GM21723 (cell line): ENCODE results near the gene MMP24.

Experiments
- ATAC-seq: cut with Tn5 transposase; IDR thresholded peaks from one replicate; pipeline ENCODE4 v1.9.1; 2021; ENCODE audit warnings: mild to moderate bottlenecking, moderate library complexity; ENCODE audit not compliant: unreplicated experiment

Gene MMP24

DNA sequence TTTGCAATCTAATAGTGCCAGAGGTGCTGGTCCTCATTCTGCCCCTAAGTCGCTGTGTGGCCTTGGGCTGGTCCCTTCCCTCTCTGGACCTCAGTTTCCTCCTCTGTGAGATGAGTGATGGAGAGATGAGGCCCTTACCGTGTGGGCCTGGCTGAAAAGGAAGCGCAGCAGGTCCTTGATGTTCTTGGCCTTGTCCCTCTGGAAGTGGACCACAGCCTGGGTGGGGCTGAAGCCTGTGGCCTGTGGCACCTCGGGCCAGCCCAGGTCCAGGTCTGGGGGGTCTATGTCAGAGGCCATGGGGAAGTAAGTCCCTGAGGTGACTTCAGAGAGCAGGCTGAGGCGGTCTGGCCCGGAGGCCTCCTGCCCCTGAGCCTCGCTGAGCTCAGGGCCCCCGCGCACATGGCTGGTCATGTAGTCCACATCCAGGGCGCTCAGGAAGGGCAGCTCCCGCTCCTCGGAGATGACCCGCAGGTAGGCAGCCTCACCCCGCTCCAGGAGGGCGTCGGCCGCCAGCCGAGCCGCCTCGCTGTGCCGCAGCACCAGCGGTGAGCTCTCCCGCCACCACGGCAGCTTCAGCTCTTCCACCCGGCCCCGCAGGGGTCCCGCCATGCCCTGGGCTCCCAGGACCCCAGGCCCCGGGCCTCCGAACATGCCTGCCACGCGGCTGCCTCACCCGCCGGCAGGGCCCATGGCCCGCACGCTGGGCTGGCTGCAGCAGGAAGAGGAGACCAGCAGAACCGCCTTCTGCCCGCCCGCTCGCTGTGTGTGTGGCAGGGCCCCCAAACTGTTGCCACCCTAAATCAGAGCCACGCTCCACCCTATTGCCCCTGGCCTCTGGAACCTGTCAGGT, 65.4 kb downstream of the MMP24 start, which contains the start of gene FAM83C:
Gene FAM83C (minus strand): TSS at position 772 of the 850 bp plus-strand sequence. CDS start 121 bp downstream, at position 651.
- no peak for ATAC-seq

DNA sequence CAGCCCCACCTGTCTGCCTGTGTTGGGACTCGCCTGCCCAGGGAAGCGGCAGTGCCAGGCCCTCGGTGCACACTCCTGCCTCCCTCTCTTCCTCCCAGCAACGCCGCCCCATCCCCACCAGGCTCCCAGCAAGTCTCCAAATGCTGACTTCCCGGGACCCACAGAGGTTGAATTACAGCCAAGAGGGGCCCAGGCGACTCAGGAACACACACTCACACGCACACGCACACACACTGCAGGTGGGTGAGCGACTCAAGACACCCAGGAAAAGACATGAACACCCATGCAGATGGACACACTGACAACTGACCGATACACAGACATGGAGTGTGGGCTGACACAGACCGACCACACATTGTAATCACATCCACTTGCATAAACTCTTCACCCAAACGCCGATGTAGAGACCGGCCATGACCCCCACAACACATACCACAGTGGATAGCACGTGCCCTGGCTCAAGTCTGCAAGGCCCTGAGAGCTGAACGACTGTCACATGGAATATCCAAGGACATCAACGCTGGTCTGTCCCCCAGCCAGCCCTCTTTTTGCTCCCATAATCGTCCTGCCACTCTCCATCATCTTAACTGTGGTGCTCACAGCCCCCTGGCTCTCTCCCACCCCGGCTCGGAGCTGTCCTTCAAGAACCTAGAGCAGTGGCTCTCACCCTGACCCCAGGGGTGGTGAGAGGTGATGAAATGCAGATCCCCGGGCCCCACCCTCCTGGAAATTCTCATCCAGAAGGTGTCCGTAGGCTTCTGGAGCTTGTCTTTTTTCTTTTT, 66.2 kb downstream of the MMP24 start:
- no peak for ATAC-seq

DNA sequence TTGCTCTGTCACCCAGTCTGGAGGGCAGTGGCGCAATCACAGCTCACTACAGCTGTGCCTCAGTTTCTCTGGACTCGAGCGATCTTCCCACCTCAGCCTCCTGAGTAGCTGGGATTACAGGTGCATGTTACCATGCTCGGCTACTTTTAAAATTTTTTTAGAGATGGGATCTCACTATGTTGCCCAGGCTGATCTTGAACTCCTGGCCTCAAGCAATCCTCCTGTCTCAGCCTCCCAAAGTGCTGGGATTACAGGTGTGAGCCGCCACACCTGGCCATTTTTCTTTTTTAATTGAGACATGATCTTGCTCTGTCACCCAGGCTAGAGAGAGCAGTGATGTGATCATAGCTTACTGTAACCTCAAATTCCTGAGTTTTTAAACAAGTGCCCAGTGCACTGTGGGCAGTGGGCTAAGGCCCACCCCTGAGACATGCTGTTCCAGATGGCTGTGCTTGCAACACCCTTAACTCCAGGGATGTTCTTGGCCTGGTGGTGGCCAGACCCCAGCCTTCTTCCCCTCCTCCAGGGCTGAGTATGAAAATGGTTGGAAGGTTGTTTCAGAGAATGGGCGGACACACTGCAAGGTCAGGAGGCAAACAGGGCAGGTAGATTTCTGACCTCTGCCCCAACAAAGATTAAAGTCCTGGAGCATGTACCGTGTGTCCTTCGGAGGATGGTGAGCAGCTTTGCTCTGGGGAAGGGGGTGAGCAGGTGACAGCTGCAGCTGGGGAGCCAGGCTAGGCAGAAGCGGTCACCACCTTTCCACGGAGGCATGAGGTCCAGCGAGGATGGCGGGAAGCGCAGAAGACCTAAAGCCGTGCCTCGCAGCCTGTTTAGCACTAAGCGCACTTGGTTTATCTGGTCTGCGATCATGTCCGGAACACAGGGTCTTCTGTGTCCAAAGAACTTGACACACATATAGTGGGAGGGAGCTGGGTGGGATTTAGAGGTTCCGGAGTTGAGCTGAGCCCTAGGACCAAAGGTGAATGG, 67.1 kb downstream of the MMP24 start:
- ATAC-seq, result no peak

DNA sequence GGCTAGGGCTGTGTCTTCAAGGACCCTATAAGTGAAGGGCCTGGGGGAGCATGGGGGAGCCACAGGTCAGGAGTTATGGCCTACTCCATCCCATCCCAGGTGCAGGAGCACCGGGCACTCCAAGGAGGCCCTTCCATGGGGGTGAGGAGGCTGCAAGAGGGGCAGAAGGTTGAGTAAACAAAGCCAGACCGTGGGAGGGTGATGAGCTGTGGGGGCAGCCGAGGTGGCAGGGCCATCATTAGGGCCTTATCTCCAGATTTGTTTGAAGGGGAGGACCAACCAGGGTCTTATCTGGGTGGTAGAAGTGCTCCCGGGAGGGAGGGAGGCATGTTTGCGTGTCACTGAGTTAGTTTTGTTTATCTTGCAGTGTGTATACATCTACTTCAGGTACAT, 67.8 kb downstream of the MMP24 start:
- no peak for ATAC-seq

DNA sequence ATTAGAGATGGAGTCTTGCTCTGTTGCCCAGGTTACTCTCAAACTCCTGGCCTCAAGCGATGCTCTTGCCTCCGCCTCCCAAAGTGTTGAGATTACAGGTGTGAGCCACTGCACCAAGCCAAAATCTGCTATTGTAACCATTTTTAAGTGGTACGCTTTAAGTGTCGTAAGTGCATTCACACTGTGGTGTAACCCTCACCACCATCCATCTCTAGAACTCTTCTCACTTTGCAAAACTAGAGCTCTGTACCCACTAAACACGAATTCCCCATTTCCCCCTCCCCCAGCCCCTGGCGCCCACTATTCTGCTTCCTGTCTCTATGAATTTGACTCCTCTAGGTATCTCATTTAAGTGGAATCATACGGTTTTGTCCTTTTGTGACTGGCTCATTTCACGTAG, 68.6 kb downstream of the MMP24 start:
- ATAC-seq, result no peak

DNA sequence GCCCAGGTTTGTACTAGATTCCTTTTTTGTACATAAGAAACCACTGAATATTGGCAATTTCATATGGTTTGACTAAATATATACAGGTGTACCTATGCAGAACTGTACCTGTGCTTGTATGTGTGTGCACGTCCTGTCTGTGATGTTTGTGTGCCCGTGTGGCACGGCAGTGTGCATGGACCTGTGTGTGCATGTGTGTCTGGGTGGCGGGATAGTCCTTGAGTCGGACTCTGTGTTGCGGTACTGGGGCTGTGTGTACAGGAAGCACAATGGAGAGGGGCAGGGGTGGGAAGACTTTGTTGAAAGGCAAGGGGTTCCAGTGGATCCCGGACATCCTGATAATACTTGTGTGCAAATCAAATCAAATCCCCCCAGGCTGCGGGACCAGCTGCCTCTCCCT, 69.2 kb downstream of the MMP24 start:
- ATAC-seq, result no peak

DNA sequence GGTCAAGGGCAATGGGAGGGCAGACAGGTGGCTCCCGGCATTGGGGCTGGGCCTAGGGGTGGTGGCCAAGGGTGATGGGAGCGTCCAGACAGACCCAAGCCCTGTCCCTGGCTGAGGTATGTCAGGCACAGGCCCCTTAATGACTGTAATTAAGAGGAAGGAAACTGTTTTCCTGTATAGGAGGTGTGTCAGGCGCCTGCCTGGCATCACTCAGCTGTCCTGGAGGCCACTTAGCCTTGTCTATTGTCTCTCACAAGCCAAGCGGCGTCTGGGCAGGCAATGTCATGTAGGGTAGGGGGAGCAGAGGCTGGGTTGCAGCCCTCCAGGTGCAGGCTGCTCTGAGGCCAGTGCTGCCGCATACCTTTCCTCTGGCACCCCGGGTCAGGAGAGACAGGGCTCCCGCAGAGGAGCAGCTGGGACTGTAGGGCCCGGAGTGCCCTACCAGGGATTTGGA, 69.6 kb downstream of the MMP24 start:
- ATAC-seq, result no peak

DNA sequence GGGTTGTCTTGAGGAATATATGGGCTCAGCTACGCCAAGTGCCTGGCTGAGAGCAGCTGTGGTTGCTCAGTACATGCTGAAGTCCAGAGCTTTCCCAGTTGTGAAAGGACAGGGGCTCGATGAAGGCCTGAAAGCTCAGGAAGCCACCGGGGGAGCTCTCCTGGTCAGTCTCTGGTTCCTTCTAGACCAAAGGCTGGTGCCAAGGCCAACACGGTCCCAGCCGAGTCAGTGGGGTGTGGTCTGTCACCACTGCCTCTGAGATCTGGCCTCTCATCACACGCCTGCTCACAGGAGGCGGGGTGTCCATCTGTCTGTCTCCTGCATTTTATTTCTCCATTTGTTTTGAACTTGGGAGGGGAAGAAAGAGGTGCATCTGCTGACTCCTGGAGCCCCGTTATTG, 70.7 kb downstream of the MMP24 start:
- no peak for ATAC-seq

DNA sequence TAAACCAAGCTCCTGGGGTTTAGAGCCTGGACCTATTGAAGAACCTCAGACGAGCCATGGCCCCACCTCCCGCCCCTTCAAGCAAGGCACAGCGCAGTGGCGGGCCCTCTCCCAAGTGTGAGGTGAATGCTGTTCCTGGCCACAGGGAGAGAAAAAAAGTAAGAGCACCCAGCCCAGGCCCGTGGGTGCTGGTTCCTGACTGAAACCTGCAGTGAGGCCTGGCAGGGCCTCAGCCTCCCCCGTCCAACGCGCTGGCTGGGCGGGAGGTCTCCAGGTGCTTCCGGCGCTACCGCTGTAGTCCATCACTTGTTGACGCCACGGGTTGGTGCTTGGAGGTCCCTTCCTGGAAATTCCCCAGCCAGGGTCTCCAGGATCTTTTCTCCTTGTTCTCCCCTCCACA, 71.2 kb downstream of the MMP24 start:
- ATAC-seq, result no peak

DNA sequence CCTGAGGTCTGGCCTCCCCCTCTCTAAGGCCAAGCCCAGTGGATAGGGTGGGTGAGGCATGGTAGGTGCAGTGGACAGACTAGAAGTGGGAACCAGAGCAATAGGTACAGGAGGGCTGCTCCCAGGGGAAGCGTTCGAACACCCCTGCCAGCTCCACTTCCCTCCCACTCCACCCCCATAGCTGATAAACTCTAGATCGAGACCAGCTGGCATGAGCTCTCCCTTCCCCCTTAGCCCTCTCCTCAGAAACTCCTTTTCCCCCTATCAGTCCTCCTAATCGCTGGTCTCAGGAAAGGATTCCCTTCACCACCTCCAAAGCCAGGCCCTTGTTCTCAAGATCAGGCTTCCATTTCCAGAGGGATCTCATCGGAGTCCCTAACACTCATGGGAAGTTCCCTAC, 71.8 kb downstream of the MMP24 start:
- ATAC-seq, result no peak

DNA sequence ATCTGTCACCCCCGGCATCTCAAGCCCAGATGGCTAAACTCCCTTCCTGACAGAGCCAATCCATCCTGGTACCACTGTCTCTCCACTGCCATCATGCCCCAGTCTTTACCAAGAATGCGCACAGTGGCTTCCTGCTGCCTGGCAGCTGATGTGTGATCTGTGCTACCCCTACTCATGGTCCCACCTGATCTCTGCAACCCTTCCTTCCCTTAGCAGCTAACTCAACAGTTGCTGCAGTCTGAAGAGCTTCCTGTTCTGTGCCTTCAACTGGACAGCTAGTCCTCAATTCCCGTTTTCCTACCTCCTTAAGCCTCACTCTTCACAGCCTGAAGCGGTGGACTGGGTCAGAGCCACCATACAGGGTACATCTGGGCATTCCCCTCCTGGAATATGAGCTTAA, 73.3 kb downstream of the MMP24 start:
- ATAC-seq, result no peak

DNA sequence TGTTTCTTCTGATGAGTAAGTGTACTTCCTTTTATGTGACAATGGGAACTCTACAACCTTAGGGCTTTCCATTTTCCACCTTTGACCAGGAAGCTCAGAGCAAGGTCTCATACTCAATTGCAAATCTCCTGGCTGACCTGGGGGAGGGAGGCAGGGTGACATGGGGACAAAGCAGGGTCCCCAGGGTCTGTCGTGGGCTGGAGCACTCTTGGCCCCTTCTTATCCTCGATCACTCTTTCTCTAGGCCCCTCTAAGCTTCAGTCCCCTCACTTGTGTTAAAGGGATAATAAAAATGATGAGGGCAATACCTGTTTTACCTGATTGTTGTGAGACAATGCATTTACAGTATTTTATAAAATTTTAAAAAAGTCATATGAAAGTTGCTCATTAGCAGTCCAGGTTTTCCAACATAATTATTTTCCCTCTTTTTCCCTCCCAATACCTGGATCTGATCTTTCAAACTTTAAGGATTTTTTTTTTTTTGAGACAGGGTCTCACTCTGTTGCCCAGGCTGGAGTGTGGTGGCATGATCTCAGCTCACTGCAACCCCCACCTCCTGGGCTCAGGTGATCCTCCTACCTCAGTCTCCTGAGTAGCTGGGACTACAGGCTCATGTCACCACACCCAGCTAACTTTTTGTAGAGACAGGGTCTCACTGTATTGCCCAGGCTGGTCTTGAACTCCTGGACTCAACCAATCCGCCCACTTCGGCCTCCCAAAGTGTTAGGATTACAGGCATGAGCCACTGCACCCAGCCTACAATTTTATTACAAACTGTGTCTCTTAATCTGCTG, 74.2 kb downstream of the MMP24 start:
- ATAC-seq, result no peak

DNA sequence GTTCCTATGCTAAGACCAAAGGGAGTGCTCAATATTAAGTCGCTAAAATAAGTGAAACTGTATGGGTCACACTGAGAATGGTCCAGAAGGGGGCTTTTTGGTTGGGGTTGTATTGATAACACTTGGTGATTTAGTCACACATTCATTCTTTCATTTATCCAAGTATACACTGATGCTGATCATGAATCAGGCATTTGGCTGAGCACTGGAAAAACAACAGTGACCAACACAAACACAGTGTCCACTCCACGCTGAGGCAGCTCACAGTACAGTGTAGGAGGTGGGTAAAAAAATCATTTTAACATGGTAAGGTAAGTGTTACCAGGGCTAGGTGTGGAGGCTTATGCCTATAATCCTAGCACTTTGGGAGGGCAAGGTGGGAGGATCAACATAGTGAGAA, 74.9 kb downstream of the MMP24 start:
- no peak for ATAC-seq

DNA sequence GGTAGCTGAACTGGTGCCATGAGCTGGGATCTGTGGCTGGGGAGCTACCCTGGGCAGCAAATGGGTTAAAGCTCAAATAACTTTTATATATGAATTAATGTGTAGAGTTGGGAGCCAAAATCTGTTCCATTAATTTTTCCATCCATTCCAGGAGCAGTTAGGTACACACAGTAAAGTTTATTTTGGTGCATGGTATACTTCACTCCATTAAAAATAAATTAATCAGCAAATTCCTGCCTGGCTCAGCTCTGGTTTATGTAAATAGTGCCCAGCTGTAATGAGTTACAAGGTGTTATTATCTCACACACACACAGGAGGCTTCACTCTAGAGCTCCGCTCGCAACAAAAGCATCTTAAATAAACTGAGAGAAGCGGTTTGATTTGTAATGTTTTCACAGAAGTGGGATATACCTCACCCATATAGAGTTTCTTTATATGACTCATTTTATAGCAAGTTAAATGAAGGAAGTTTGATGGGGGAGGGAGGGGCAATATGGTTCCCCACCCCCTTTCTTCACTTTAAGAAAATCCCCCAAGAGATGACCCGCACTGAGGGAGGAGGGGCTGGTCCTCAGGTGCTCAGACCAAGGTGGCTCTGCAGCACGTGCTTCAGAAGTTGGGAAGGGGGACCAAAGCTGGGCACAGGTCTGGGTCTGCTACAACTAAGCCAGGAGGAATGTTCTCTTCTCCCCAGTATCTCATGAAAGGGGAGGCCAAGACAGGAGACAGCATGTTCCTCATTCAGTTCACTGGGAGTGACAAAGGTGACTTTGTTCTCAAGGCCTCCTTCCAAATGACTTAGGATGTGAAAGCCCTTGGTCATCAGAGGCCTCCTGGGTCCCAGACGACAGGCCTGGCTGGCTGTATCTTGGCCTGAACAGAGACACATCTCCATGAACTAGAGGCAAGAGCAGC, 76.2 kb downstream of the MMP24 start:
- no peak for ATAC-seq

DNA sequence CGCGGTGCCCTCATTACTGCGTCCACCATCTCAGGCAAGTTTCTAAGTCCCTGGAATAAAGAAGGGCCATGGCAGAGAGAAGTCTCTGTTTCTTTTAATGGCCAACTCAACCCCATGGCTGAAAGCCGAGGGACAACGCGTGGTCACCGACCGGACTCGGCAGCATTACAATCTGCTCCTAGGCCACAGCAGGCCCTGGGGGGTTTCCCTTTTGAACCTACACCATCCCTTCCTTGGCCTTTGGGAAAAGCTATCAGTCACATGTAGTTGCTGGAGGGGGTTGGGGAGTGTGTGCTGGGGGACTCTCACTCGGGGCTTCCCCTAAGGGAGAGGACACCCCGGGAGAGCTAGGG, 76.9 kb downstream of the MMP24 start:
- ATAC-seq, result no peak

DNA sequence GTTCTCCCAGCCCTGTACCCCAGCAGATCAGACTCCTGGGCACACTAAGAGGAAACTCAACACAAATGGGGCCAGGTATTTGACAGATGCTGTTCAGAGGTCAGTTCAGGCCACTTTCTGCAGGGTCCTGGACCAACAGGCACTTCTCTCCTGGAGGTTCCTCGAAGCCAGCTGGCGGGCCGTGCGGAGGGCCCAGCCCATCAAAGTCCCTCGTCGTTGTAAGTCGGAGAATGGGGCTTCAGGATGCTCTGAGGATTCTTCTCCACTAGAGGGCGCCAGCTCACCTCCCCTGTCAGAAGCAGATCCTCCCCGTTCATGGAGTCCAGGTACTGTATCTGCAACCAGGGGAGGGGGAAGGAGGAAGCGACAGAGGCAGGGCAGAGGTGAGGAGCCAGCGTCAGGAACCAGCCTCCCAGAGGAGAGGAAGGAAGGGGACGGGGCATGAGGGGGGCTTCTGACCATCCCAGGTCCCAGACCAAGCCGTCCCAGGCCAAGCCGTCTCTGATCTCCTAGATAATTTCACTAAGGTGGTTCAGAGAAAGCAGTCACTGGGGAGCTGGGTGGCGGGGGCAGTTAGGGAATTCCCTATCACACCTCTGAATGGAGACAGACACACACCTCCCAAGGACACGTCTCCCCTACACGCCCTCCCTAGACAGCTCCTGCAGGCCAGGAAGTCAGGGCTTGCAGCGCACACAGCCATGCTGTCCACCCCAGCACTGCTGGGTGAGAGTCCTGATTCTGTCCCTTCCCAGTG, 77.4 kb downstream of the MMP24 start:
- ATAC-seq, result peak; percentile 58

DNA sequence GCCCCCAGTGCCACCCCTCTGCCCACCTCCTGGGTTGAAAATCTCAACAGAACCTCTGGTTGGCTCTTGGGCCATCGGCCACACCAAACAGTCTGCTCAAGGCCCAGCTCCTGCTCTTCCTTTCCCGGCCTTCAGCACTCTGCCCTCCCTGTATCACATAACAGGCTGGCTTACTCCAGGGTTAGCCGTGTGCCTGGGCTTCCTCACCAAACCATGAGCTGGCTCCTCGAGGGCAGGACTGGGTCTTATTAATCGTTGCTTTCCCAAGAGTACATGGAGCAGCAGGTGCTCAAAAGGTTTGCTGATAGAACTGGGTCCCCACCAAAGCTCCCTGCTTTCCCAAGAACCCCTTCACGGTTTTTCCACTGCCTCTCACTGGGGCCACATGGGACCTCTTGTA, 78.5 kb downstream of the MMP24 start:
- ATAC-seq, result no peak
